ENCODE results near the gene TMPRSS11E.
"Not testable (repeated sequence)": the region's sequence is repeated elsewhere in the genome, so short reads cannot be mapped to it uniquely, and the experiment has no call there.

Gene TMPRSS11E

GRCh38 chr4:68498413-68499007 is 51.2 kb downstream of the TMPRSS11E start:
- Histone ChIP-seq H3K18ac (ENCODE audit: low read depth in 1 of 2, low read length in 2 of 2) (no peak overlapping the region), H2AK5ac (ENCODE audit: low read length, severe bottlenecking) (no peak overlapping the region), H3K4me3 (ENCODE audit: insufficient read depth in 1 of 2, low read depth in 1 of 2, low read length in 2 of 2) (no peak overlapping the region), H4K91ac (ENCODE audit: low read length) (no peak overlapping the region), H3K4ac (ENCODE audit: low read depth in 1 of 2, low read length in 2 of 2) (no peak overlapping the region), H2BK15ac (ENCODE audit: low read depth, poor library complexity, severe bottlenecking) (no peak overlapping the region), H4K8ac (ENCODE audit: low read length) (no peak overlapping the region), H3K36me3 (ENCODE audit: control insufficient read depth in 1 of 2, insufficient read depth in 2 of 2, low read depth in 1 of 2, low read length in 2 of 2) (no peaks in the 10 kb centered on the region), H3K4me2 (ENCODE audit: low read length, poor library complexity, severe bottlenecking) (no peak overlapping the region), H3K9me3 (ENCODE audit: control insufficient read depth, low read length) (no peaks in the 10 kb centered on the region), H3K27ac (ENCODE audit: low read length, poor library complexity, severe bottlenecking) (no peak overlapping the region), H3K4me1 (ENCODE audit: control insufficient read depth, insufficient read depth, low read depth, low read length) (no peaks in the 10 kb centered on the region), H3K14ac (ENCODE audit: low read length in 2 of 2) (no peak overlapping the region), H3K23ac (ENCODE audit: low read length in 2 of 2) (no peak overlapping the region), H2BK5ac (ENCODE audit: low read depth, low read length, poor library complexity, severe bottlenecking) (no peak overlapping the region), H3K79me1 (replicated peaks; ENCODE audit: low read length, poor library complexity, severe bottlenecking) (no peaks in the 10 kb centered on the region), H2AFZ (ENCODE audit: low read depth, low read length) (no peak overlapping the region), H3K27me3 (ENCODE audit: control insufficient read depth in 1 of 2, insufficient read depth in 1 of 2, low read length in 2 of 2) (no peaks in the 10 kb centered on the region), H3K9ac (ENCODE audit: low read length) (no peak overlapping the region), H2BK120ac (ENCODE audit: low read depth, low read length) (no peak overlapping the region), H2BK12ac (ENCODE audit: low read length in 2 of 2) (no peak overlapping the region)
- peak; percentile 73 for DNase-seq
- no CpG with 5 or more reads among the region's 5 CpGs for WGBS

DNA sequence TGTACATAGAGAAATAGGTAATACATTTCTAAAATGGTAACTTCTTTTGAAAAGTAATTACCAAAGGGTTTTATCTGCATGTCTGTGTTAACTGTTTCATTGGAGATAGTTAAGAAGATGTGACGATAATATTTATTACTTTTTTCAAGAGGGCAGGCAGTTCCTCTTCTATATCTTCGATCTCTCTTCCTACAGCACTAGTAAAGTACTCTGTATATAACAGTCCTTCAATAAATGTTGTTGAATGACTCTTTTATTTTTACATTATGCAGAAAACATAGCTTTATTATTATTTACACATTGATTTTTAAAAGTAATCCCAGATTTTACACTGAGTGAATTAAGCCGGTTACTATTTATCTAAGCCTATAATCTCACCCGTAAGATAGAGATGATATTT is 51.8 kb downstream of the TMPRSS11E start:
- H4K8ac ChIP-seq (ENCODE audit: low read length) = no peak overlapping the region
- H3K14ac ChIP-seq (ENCODE audit: low read length in 2 of 2) = no peak overlapping the region
- no CpG with 5 or more reads among the region's 4 CpGs for WGBS
- no peaks in the 10 kb centered on the region for H3K4me1 ChIP-seq (ENCODE audit: control insufficient read depth, insufficient read depth, low read depth, low read length)
- no peak for DNase-seq
- H3K9me3 ChIP-seq (ENCODE audit: control insufficient read depth, low read length) = no peaks in the 10 kb centered on the region
- no peak overlapping the region for H4K91ac ChIP-seq (ENCODE audit: low read length)
- H3K4ac ChIP-seq (ENCODE audit: low read depth in 1 of 2, low read length in 2 of 2) = no peak overlapping the region
- H2AFZ ChIP-seq (ENCODE audit: low read depth, low read length) = no peak overlapping the region
- H3K4me3 ChIP-seq (ENCODE audit: insufficient read depth in 1 of 2, low read depth in 1 of 2, low read length in 2 of 2) = no peak overlapping the region
- H3K27ac ChIP-seq (ENCODE audit: low read length, poor library complexity, severe bottlenecking) = no peak overlapping the region
- H2AK5ac ChIP-seq (ENCODE audit: low read length, severe bottlenecking) = no peak overlapping the region
- no peak overlapping the region for H2BK12ac ChIP-seq (ENCODE audit: low read length in 2 of 2)
- no peak overlapping the region for H2BK15ac ChIP-seq (ENCODE audit: low read depth, poor library complexity, severe bottlenecking)
- H3K9ac ChIP-seq (ENCODE audit: low read length) = no peak overlapping the region
- H2BK120ac ChIP-seq (ENCODE audit: low read depth, low read length) = no peak overlapping the region
- H2BK5ac ChIP-seq (ENCODE audit: low read depth, low read length, poor library complexity, severe bottlenecking) = no peak overlapping the region
- H3K36me3 ChIP-seq (ENCODE audit: control insufficient read depth in 1 of 2, insufficient read depth in 2 of 2, low read depth in 1 of 2, low read length in 2 of 2) = no peaks in the 10 kb centered on the region
- no peaks in the 10 kb centered on the region for H3K79me1 ChIP-seq (replicated peaks; ENCODE audit: low read length, poor library complexity, severe bottlenecking)
- no peak overlapping the region for H3K18ac ChIP-seq (ENCODE audit: low read depth in 1 of 2, low read length in 2 of 2)
- no peak overlapping the region for H3K23ac ChIP-seq (ENCODE audit: low read length in 2 of 2)
- H3K27me3 ChIP-seq (ENCODE audit: control insufficient read depth in 1 of 2, insufficient read depth in 1 of 2, low read length in 2 of 2) = no peaks in the 10 kb centered on the region
- no peak overlapping the region for H3K4me2 ChIP-seq (ENCODE audit: low read length, poor library complexity, severe bottlenecking)

DNA sequence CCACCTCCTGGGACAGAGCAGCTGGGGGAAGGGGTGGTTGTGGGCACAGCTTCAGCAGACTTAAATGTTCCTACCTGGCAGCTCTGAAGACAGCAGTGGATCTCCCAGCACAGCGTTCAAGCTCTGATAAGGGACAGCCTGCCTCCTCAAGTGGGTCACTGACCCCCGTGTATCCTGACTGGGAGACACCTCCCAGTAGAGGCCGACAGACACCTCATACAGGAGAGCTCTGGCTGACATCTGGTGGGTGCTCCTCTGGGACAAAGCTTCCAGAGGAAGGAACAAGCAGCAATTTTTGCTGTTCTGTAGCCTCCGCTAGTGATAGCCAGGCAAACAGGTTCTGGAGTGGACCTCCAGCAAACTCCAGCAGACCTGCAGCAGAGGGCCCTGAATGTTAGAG is 56.2 kb downstream of the TMPRSS11E start:
- not testable (repeated sequence) for H3K36me3 ChIP-seq (ENCODE audit: control insufficient read depth in 1 of 2, insufficient read depth in 2 of 2, low read depth in 1 of 2, low read length in 2 of 2); H3K4me2 ChIP-seq (ENCODE audit: low read length, poor library complexity, severe bottlenecking); H2BK15ac ChIP-seq (ENCODE audit: low read depth, poor library complexity, severe bottlenecking); H3K79me1 ChIP-seq (replicated peaks; ENCODE audit: low read length, poor library complexity, severe bottlenecking); H4K91ac ChIP-seq (ENCODE audit: low read length); H3K9ac ChIP-seq (ENCODE audit: low read length); H4K8ac ChIP-seq (ENCODE audit: low read length); H3K4me3 ChIP-seq (ENCODE audit: insufficient read depth in 1 of 2, low read depth in 1 of 2, low read length in 2 of 2); H3K18ac ChIP-seq (ENCODE audit: low read depth in 1 of 2, low read length in 2 of 2); H2BK5ac ChIP-seq (ENCODE audit: low read depth, low read length, poor library complexity, severe bottlenecking); H2AK5ac ChIP-seq (ENCODE audit: low read length, severe bottlenecking); H2BK120ac ChIP-seq (ENCODE audit: low read depth, low read length); H3K4me1 ChIP-seq (ENCODE audit: control insufficient read depth, insufficient read depth, low read depth, low read length); H3K14ac ChIP-seq (ENCODE audit: low read length in 2 of 2); H2AFZ ChIP-seq (ENCODE audit: low read depth, low read length); H3K27me3 ChIP-seq (ENCODE audit: control insufficient read depth in 1 of 2, insufficient read depth in 1 of 2, low read length in 2 of 2); DNase-seq; H2BK12ac ChIP-seq (ENCODE audit: low read length in 2 of 2); H3K4ac ChIP-seq (ENCODE audit: low read depth in 1 of 2, low read length in 2 of 2); H3K27ac ChIP-seq (ENCODE audit: low read length, poor library complexity, severe bottlenecking); H3K23ac ChIP-seq (ENCODE audit: low read length in 2 of 2); H3K9me3 ChIP-seq (ENCODE audit: control insufficient read depth, low read length)
- 79% methylated on average over 4 of the region's 4 CpGs for WGBS

- H3K9ac ChIP-seq (ENCODE audit: low read length); H3K36me3 ChIP-seq (ENCODE audit: control insufficient read depth in 1 of 2, insufficient read depth in 2 of 2, low read depth in 1 of 2, low read length in 2 of 2): not testable (repeated sequence)
Measured at GRCh38 chr4:68504836-68505235, 57.6 kb downstream of the TMPRSS11E start.

More at GRCh38 chr4:68504836-68505235, 57.6 kb downstream of the TMPRSS11E start:
- H2AFZ ChIP-seq (ENCODE audit: low read depth, low read length); H4K91ac ChIP-seq (ENCODE audit: low read length); H2BK12ac ChIP-seq (ENCODE audit: low read length in 2 of 2); H3K18ac ChIP-seq (ENCODE audit: low read depth in 1 of 2, low read length in 2 of 2); H3K27ac ChIP-seq (ENCODE audit: low read length, poor library complexity, severe bottlenecking); H3K4ac ChIP-seq (ENCODE audit: low read depth in 1 of 2, low read length in 2 of 2); H2BK120ac ChIP-seq (ENCODE audit: low read depth, low read length); H3K4me2 ChIP-seq (ENCODE audit: low read length, poor library complexity, severe bottlenecking); H3K14ac ChIP-seq (ENCODE audit: low read length in 2 of 2); H3K4me3 ChIP-seq (ENCODE audit: insufficient read depth in 1 of 2, low read depth in 1 of 2, low read length in 2 of 2); H3K23ac ChIP-seq (ENCODE audit: low read length in 2 of 2); H2BK5ac ChIP-seq (ENCODE audit: low read depth, low read length, poor library complexity, severe bottlenecking); H3K79me1 ChIP-seq (replicated peaks; ENCODE audit: low read length, poor library complexity, severe bottlenecking); H2BK15ac ChIP-seq (ENCODE audit: low read depth, poor library complexity, severe bottlenecking); DNase-seq; H3K9me3 ChIP-seq (ENCODE audit: control insufficient read depth, low read length); H3K27me3 ChIP-seq (ENCODE audit: control insufficient read depth in 1 of 2, insufficient read depth in 1 of 2, low read length in 2 of 2); H3K4me1 ChIP-seq (ENCODE audit: control insufficient read depth, insufficient read depth, low read depth, low read length); H2AK5ac ChIP-seq (ENCODE audit: low read length, severe bottlenecking); H4K8ac ChIP-seq (ENCODE audit: low read length): not testable (repeated sequence)
- 100% methylated on average over 3 of the region's 4 CpGs for WGBS
